ENCODE results near the gene MXD3.

DNA sequence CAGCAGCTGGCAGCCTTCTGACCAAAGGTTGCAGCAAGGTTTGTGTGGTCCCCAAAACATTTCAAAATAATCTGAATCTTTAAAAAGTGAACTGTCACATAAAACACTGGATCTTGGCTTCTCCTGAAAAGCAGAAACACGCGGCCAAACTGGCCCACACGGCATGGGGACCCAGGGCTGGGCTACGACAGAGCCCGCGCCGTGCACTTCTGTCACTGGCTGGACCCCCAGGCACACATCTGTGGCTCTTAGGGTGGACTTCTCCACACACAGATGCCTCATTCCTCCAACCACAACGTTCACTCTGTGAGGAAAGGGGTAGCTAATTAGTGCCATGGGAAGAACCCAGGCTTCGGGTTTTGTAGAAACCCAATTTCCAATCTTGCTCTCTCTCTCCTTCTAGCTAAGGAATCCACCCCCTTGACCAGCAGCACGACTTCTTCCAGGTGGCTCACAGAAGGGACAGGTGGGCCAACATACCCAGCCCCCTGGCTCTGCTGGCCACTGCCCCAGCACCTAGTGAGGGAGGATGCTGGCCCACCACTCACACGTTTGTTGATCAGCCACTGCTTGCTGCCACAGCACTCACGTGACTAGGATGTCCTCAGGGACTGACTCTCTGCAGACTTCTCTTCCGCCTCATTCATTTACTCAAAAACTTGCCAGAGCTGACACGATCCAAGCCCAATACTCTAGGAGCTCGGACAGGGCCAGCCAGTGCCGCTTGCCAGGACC is 21.9 kb upstream of the MXD3 start:
- TF ChIP-seq POLR2A (IDR thresholded peaks at IDR 0.05), result no peak
- TF ChIP-seq, protein P1, sequence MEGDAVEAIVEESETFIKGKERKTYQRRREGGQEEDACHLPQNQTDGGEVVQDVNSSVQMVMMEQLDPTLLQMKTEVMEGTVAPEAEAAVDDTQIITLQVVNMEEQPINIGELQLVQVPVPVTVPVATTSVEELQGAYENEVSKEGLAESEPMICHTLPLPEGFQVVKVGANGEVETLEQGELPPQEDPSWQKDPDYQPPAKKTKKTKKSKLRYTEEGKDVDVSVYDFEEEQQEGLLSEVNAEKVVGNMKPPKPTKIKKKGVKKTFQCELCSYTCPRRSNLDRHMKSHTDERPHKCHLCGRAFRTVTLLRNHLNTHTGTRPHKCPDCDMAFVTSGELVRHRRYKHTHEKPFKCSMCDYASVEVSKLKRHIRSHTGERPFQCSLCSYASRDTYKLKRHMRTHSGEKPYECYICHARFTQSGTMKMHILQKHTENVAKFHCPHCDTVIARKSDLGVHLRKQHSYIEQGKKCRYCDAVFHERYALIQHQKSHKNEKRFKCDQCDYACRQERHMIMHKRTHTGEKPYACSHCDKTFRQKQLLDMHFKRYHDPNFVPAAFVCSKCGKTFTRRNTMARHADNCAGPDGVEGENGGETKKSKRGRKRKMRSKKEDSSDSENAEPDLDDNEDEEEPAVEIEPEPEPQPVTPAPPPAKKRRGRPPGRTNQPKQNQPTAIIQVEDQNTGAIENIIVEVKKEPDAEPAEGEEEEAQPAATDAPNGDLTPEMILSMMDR (IDR thresholded peaks at IDR 0.05), result no peak

Measured in adrenal gland (tissue), 5 donors.